ENCODE measurements around the gene PSME2. TPM values are rescaled to one million over a fixed set of nuclear protein-coding genes. Genes with fewer than 3 reads are reported as not detected.

Gene PSME2
- total RNA-seq, 1 experiment from 2014 or later: 126 TPM

DNA sequence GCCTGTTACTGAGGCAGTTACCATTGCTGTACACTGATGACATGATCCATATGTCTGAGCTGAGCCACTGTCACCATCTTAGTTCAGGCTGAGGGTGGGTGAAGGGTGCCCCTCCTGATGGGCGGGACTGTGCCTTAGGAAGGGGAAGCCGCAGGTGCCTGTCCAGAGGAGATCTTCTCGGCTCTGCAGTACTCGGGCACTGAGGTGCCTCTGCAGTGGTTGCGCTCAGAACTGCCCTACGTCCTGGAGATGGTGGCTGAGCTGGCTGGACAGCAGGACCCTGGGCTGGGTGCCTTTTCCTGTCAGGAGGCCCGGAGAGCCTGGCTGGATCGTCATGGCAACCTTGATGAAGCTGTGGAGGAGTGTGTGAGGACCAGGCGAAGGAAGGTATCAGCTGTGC, 4.6 kb upstream of the PSME2 start:
- Histone ChIP-seq H3K4me1 (ENCODE audit: insufficient read depth, low read length) (no peaks in the 10 kb centered on the region), H4K91ac (ENCODE audit: insufficient read length, low read depth, low read length) (no peak overlapping the region), H4K20me1 (ENCODE audit: control insufficient read depth, insufficient read depth, insufficient read length) (no peaks in the 10 kb centered on the region), H3K56ac (ENCODE audit: insufficient read length, low read depth, low read length) (no peak overlapping the region), H2BK5ac (ENCODE audit: insufficient read length, low read length) (no peak overlapping the region), H3K23me2 (ENCODE audit: insufficient read length, low read depth, low read length, poor library complexity, severe bottlenecking) (peaks cover 15% of the 10 kb centered on the region), H2BK120ac (ENCODE audit: low read depth, low read length, poor library complexity, severe bottlenecking) (no peak overlapping the region), H3K27ac (ENCODE audit: insufficient read length, low read depth, low read length) (no peak overlapping the region), H2BK15ac (ENCODE audit: low read depth, low read length) (no peak overlapping the region), H2AK5ac (ENCODE audit: insufficient read length, low read length) (no peak overlapping the region), H4K8ac (replicated peaks; ENCODE audit: insufficient read length, low read depth, low read length) (no peak overlapping the region), H4K5ac (ENCODE audit: insufficient read length, low read depth, low read length) (no peak overlapping the region), H2BK20ac (ENCODE audit: low read depth, low read length, poor library complexity, severe bottlenecking) (no peak overlapping the region), H3K79me2 (ENCODE audit: insufficient read depth, low read length) (peaks cover 8% of the 10 kb centered on the region; the same call in 1 of the 2 replicates), H3K9me3 (ENCODE audit: control insufficient read depth, low read depth, low read length) (no peaks in the 10 kb centered on the region), H3K9ac (ENCODE audit: extremely low read depth, insufficient read length, low read length) (no peak overlapping the region), H3T11ph (ENCODE audit: low read length) (no peak overlapping the region), H3K4me2 (ENCODE audit: insufficient read depth, insufficient read length, low read length) (no peak overlapping the region), H3K79me1 (ENCODE audit: insufficient read depth, low read depth, low read length, poor library complexity, severe bottlenecking) (peaks cover 4% of the 10 kb centered on the region), H2BK12ac (ENCODE audit: insufficient read length, low read depth, low read length) (no peak overlapping the region), H3K14ac (ENCODE audit: insufficient read depth, low read length) (no peak overlapping the region), H3K27me3 (ENCODE audit: insufficient read depth, low read length) (no peaks in the 10 kb centered on the region), H3K18ac (ENCODE audit: insufficient read length, low read depth, low read length) (no peak overlapping the region), H2AFZ (ENCODE audit: low read length) (no peak overlapping the region), H3K23ac (ENCODE audit: insufficient read length, low read depth, low read length) (no peak overlapping the region), H3K4ac (ENCODE audit: low read depth, low read length) (no peak overlapping the region)
- Mint-ChIP-seq H3K36me3 (ENCODE audit: insufficient read depth in 1 of 3, low read depth in 3 of 3) (peaks cover 36 to 69% (median 63%) of the 10 kb centered on the region in 3 experiments), H3K4me3 (no peak overlapping the region; a peak in 1 of 5 replicates), H3K9me3 (no peaks in the 10 kb centered on the region), H3K4me1 (peaks cover 13 to 16% of the 10 kb centered on the region in 2 experiments), H3K27me3 (ENCODE audit: low read depth) (no peaks in the 10 kb centered on the region), H3K27ac (no peak overlapping the region)
- TF ChIP-seq, protein P1, sequence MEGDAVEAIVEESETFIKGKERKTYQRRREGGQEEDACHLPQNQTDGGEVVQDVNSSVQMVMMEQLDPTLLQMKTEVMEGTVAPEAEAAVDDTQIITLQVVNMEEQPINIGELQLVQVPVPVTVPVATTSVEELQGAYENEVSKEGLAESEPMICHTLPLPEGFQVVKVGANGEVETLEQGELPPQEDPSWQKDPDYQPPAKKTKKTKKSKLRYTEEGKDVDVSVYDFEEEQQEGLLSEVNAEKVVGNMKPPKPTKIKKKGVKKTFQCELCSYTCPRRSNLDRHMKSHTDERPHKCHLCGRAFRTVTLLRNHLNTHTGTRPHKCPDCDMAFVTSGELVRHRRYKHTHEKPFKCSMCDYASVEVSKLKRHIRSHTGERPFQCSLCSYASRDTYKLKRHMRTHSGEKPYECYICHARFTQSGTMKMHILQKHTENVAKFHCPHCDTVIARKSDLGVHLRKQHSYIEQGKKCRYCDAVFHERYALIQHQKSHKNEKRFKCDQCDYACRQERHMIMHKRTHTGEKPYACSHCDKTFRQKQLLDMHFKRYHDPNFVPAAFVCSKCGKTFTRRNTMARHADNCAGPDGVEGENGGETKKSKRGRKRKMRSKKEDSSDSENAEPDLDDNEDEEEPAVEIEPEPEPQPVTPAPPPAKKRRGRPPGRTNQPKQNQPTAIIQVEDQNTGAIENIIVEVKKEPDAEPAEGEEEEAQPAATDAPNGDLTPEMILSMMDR (conservative IDR thresholded peaks at IDR 0.05): no peak
- WGBS (ENCODE audit: extremely low coverage, insufficient read length, low lambda C conversion rate): no CpG with 5 or more reads among the region's 9 CpGs
- no peak for DNase-seq
